Activated gamma-delta T cell (primary cell): ENCODE data around the gene GATC.
"Not testable (repeated sequence)": the region's sequence is repeated elsewhere in the genome, so short reads cannot be mapped to it uniquely, and the experiment has no call there.

Source experiments
- DNase-seq: peaks from one replicate; lab custom pipeline; 2025; lab: John Stamatoyannopoulos, UW

GATC gene

GRCh38 chr12:120437735-120438494 is 8.3 kb upstream of the GATC start, which contains the start of gene COX6A1:
Gene COX6A1 (plus strand): TSS chr12:120438113. CDS start chr12:120438127, 14 bp downstream.
- DNase-seq: peak; percentile 64

GRCh38 chr12:120438495-120439198 is 7.6 kb upstream of the GATC start:
- DNase-seq: no peak

GRCh38 chr12:120439646-120440247 is 6.5 kb upstream of the GATC start:
- DNase-seq: peak; percentile 24

GRCh38 chr12:120444676-120445075 is 1.6 kb upstream of the GATC start:
- no peak for DNase-seq

GRCh38 chr12:120446844-120447178 is 567 bp downstream of the GATC start:
- DNase-seq: not testable (repeated sequence)

GRCh38 chr12:120447992-120448391 is 1.7 kb downstream of the GATC start:
- no peak for DNase-seq

- not testable (repeated sequence) for DNase-seq
These were observed 6.3 kb downstream of the GATC start for GRCh38 chr12:120452524-120452923.

- DNase-seq: no peak
These were observed 7.0 kb downstream of the GATC start for GRCh38 chr12:120453060-120453750.

- DNase-seq: no peak
These were observed 7.7 kb downstream of the GATC start for GRCh38 chr12:120453977-120454376.

- no peak for DNase-seq
These were observed 9.1 kb downstream of the GATC start for GRCh38 chr12:120455302-120455701.

GRCh38 chr12:120457133-120457532 is 10.9 kb downstream of the GATC start:
- DNase-seq: no peak

GRCh38 chr12:120460157-120460556 is 13.9 kb downstream of the GATC start:
- DNase-seq: no peak

- DNase-seq: no peak
These were observed 15.9 kb downstream of the GATC start for GRCh38 chr12:120462099-120462640.

- no peak for DNase-seq
These were observed 17.5 kb downstream of the GATC start for GRCh38 chr12:120463712-120464111.

GRCh38 chr12:120465756-120466155 is 19.5 kb downstream of the GATC start:
- no peak for DNase-seq

GRCh38 chr12:120466560-120467315 is 20.5 kb downstream of the GATC start:
- no peak for DNase-seq

- DNase-seq: no peak
These were observed 21.2 kb downstream of the GATC start for GRCh38 chr12:120467439-120467838.

GRCh38 chr12:120468325-120468820 is 22.1 kb downstream of the GATC start:
- DNase-seq: no peak

GRCh38 chr12:120468821-120469449 is 22.7 kb downstream of the GATC start:
- DNase-seq: peak; percentile 30

- DNase-seq: peak; percentile 98
These were observed 23.4 kb downstream of the GATC start, which contains the start of gene SRSF9 for GRCh38 chr12:120469450-120470149. Gene SRSF9 (minus strand): TSS chr12:120469748. CDS start chr12:120469609, 139 bp downstream.
